SU-DHL-6 (cell line): ENCODE data around the gene ITFG1.

ENCODE experiments used
- H2AFZ ChIP-seq: fragments of 200-600 bp; sonication (generic); 2 replicates; pipeline ENCODE4 v1.6.1; 2014; ENCODE audit warnings: low read depth, mild to moderate bottlenecking, moderate library complexity, mixed read lengths, antibody characterized with exemption, low read length; ENCODE audit not compliant: severe bottlenecking
- H3F3A ChIP-seq: fragments of 200-600 bp; shearing (Covaris generic); 2 replicates; pipeline ENCODE4 v1.6.0; 2016; ENCODE audit warnings: antibody characterized with exemption, mild to moderate bottlenecking; ENCODE audit not compliant: insufficient read depth
- H3K27ac ChIP-seq: fragments of 200-600 bp; sonication (generic); 2 replicates; pipeline ENCODE4 v1.5.1; 2016; ENCODE audit warnings: low read depth, mild to moderate bottlenecking, low read length, moderate library complexity, mixed read lengths
- H3K27me3 ChIP-seq: fragments of 200-600 bp; sonication (generic), shearing (Covaris generic); 2 replicates; pipeline ENCODE4 v1.6.0; 2014; ENCODE audit warnings: mild to moderate bottlenecking, low read length
- H3K36me3 ChIP-seq: fragments of 200-600 bp; sonication (generic); 2 replicates; pipeline ENCODE4 v1.6.1; 2014; ENCODE audit warnings: mild to moderate bottlenecking, low read length, mixed read lengths
- H3K4me2 ChIP-seq: fragments of 300-600, 200-600 bp; shearing (Covaris generic), sonication (generic); 2 replicates; pipeline ENCODE4 v1.6.0; 2014; ENCODE audit warnings: low read length, low read depth, mild to moderate bottlenecking; ENCODE audit not compliant: poor library complexity, severe bottlenecking
- H3K4me3 ChIP-seq: fragments of 200-600 bp; sonication (generic); 2 replicates; pipeline ENCODE4 v1.5.1; 2014; ENCODE audit warnings: antibody characterized with exemption, low read length, mild to moderate bottlenecking, mixed read lengths; ENCODE audit not compliant: insufficient read depth, poor library complexity, severe bottlenecking
- H3K79me2 ChIP-seq: fragments of 200-600 bp; sonication (generic); 2 replicates; pipeline ENCODE4 v1.6.1; 2014; ENCODE audit warnings: mild to moderate bottlenecking, low read length, moderate library complexity; ENCODE audit not compliant: insufficient read depth
- H3K9ac ChIP-seq: fragments of 200-600 bp; sonication (generic); 2 replicates; pipeline ENCODE4 v1.7.0; 2014; ENCODE audit warnings: mild to moderate bottlenecking, low read length
- H3K9me2 ChIP-seq: fragments of 200-600 bp; sonication (generic); replicated peaks from 2 replicates; pipeline ENCODE4 v1.6.1; 2014; ENCODE audit warnings: low read length; ENCODE audit not compliant: insufficient read depth
- H3K9me3 ChIP-seq: fragments of 200-600 bp; sonication (generic); 2 replicates; pipeline ENCODE4 v1.6.1; 2014; ENCODE audit warnings: low read length, mixed read lengths; ENCODE audit not compliant: insufficient read depth
- H4K20me1 ChIP-seq: fragments of 200-600 bp; sonication (generic); 2 replicates; pipeline ENCODE4 v1.6.1; 2014; ENCODE audit warnings: low read depth, mild to moderate bottlenecking, antibody characterized with exemption, low read length, moderate library complexity, mixed read lengths
- CTCF ChIP-seq: fragments of 200-600 bp; sonication (generic); IDR thresholded peaks from one replicate; pipeline ENCODE4 v1.5.1; 2017; ENCODE audit warnings: antibody characterized with exemption, mild to moderate bottlenecking, low read length, moderate library complexity; ENCODE audit not compliant: insufficient read depth, poor library complexity, severe bottlenecking
- EZH2phosphoT487 ChIP-seq: fragments of 200-600 bp; sonication (generic), shearing (Covaris generic); conservative IDR thresholded peaks from 2 replicates; pipeline ENCODE4 v1.6.1; 2018; ENCODE audit warnings: mild to moderate bottlenecking, antibody characterized with exemption, low read length, moderate library complexity, mixed read lengths

The ITFG1 gene

GRCh38 chr16:47262938-47263337 is 197.9 kb downstream of the ITFG1 start:
- H3K9me2 ChIP-seq = no peaks in the 10 kb centered on the region
- no peak overlapping the region for H3K4me3 ChIP-seq
- no peaks in the 10 kb centered on the region for H3K79me2 ChIP-seq
- no peaks in the 10 kb centered on the region for H3K27me3 ChIP-seq
- H3K27ac ChIP-seq = no peak overlapping the region
- no peak overlapping the region for H2AFZ ChIP-seq
- peaks cover 4% of the 10 kb centered on the region; the same call in 1 of the 2 replicates for H3K36me3 ChIP-seq
- no peaks in the 10 kb centered on the region for H3F3A ChIP-seq
- no peak overlapping the region for H3K9ac ChIP-seq
- H3K4me2 ChIP-seq = no peak overlapping the region
- no peaks in the 10 kb centered on the region for H4K20me1 ChIP-seq
- TF ChIP-seq CTCF (no peak), EZH2phosphoT487 (no peak)
- no peaks in the 10 kb centered on the region for H3K9me3 ChIP-seq

GRCh38 chr16:47260503-47260902 is 200.4 kb downstream of the ITFG1 start:
- Histone ChIP-seq H3K9ac (no peak overlapping the region), H3K9me3 (no peaks in the 10 kb centered on the region), H3K27me3 (no peaks in the 10 kb centered on the region), H4K20me1 (no peaks in the 10 kb centered on the region), H3K36me3 (peaks cover 9% of the 10 kb centered on the region; the same call in 1 of the 2 replicates), H3K27ac (no peak overlapping the region), H3F3A (no peaks in the 10 kb centered on the region), H3K9me2 (no peaks in the 10 kb centered on the region), H3K4me3 (no peak overlapping the region), H3K4me2 (no peak overlapping the region), H3K79me2 (no peaks in the 10 kb centered on the region), H2AFZ (no peak overlapping the region)
- TF ChIP-seq EZH2phosphoT487 (no peak), CTCF (no peak)

DNA sequence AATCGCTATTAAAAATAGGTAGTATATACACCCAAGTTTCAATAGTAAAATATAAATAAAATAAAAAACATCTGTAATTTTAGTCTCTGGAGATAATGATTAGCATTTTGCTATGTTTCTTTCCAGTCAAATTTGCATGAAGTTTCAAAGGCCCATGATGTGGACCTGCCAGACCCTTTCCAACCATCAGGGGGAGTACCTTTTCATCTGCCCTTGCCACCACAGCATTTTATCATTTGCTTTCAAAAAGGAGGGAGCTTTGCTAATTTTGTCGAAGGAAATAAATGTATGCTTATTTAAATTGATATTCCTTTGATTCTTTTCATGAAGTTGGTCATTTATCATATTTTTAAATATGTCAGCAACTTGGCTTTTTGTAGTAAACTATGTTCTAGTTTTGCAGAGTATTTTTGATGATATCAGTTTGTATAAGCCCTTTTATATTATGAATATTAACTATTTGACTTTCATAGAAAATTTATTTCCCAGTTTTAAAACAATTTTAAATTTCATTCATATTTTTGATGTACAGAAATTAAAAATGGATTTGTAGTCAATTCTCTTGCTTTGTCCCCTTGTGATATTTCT is 201.9 kb downstream of the ITFG1 start:
- Histone ChIP-seq H3K9ac (no peak overlapping the region), H3K9me2 (no peaks in the 10 kb centered on the region), H3K79me2 (no peaks in the 10 kb centered on the region), H3K27ac (peak overlapping the region; percentile 13; the same call in 1 of the 2 replicates), H3K4me3 (no peak overlapping the region), H3F3A (no peaks in the 10 kb centered on the region), H4K20me1 (no peaks in the 10 kb centered on the region), H3K27me3 (no peaks in the 10 kb centered on the region), H3K36me3 (peaks cover 9% of the 10 kb centered on the region; the same call in 1 of the 2 replicates), H2AFZ (no peak overlapping the region), H3K4me2 (no peak overlapping the region), H3K9me3 (no peaks in the 10 kb centered on the region)
- TF ChIP-seq CTCF (peak; percentile 69), EZH2phosphoT487 (no peak)
